Measurements from ENCODE around the gene KLF4.

DNA sequence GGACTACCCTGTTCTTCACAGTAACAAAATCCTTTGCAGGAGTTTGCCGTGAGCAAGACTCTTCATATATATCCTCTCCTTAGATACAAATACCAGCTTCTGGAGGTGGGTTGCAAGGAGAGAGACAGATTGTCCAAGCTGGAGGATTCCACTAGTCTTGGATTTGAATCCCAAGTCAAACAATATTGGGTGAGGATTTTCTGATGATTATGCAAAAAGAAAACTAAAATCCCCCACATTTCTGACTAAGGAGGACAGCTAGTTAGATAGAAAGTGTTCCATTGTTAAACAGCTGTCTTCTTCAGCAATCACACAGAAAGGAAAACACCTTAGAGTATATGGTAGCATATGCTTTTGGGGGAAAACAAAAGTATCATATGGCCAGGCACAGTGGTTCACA, 54.2 kb downstream of the KLF4 start:
- TF ChIP-seq EGR1 (IDR thresholded peaks at IDR 0.05) (no peak), YY1 (IDR thresholded peaks at IDR 0.05; ENCODE audit: low read depth) (no peak), NFIC (IDR thresholded peaks at IDR 0.05) (no peak), REST (IDR thresholded peaks at IDR 0.05; ENCODE audit: low read depth) (no peak), TAF1 (IDR thresholded peaks at IDR 0.05; ENCODE audit: low read depth) (no peak), EP300 (IDR thresholded peaks at IDR 0.05; ENCODE audit: borderline replicate concordance) (no peak), FOXM1 (IDR thresholded peaks at IDR 0.05; ENCODE audit: borderline replicate concordance, low read depth) (no peak), ZBTB7A (IDR thresholded peaks at IDR 0.05; ENCODE audit: low read depth) (no peak)
